HEK293T (cell line): ENCODE data around the gene TMEM150C.

Experiments used
- CTCF ChIA-PET: fragments of 350-600 bp; formaldehyde crosslinking; extraction: SDS; loops from one replicate; lab custom pipeline; 2021; ENCODE audit warnings: antibody characterized with exemption, inconsistent platforms; lab: Yijun Ruan, JAX
- POLR2A ChIA-PET: fragments of 350-600 bp; formaldehyde crosslinking; extraction: SDS; loops from one replicate; lab custom pipeline; 2020; ENCODE audit warnings: antibody characterized with exemption, inconsistent platforms; lab: Yijun Ruan, JAX
- DNase-seq: peaks from one replicate; pipeline ENCODE4 v3.0.0; 2012; ENCODE audit warnings: mixed read lengths; ENCODE audit errors: extremely low spot score
- ARNT ChIP-seq: fragments of 450-650 bp; IDR thresholded peaks from 2 replicates; pipeline ENCODE4 v1.6.1; 2017; ENCODE audit warnings: mild to moderate bottlenecking
- BHLHE40 ChIP-seq: fragments of 450-650 bp; IDR thresholded peaks from 2 replicates; pipeline ENCODE4 v1.6.1; 2016; ENCODE audit warnings: mild to moderate bottlenecking, moderate library complexity, borderline replicate concordance
- CTBP1 ChIP-seq: fragments of 450-650 bp; IDR thresholded peaks from 2 replicates; pipeline ENCODE4 v1.6.1; 2016; ENCODE audit warnings: borderline replicate concordance
- ELF4 ChIP-seq: fragments of 450-650 bp; IDR thresholded peaks from 2 replicates; pipeline ENCODE4 v1.6.1; 2017; ENCODE audit warnings: antibody characterized with exemption
- FOXA1 ChIP-seq: fragments of 450-650 bp; IDR thresholded peaks from 2 replicates; pipeline ENCODE4 v1.6.1; 2016; ENCODE audit warnings: mild to moderate bottlenecking
- FOXK2 ChIP-seq: fragments of 450-650 bp; IDR thresholded peaks from 2 replicates; pipeline ENCODE4 v1.6.1; 2016; ENCODE audit warnings: mild to moderate bottlenecking
- FOXM1 ChIP-seq: fragments of 450-650 bp; IDR thresholded peaks from 2 replicates; pipeline ENCODE4 v1.6.1; 2017; ENCODE audit warnings: mild to moderate bottlenecking, borderline replicate concordance
- HDGF ChIP-seq: fragments of 450-650 bp; IDR thresholded peaks from 2 replicates; pipeline ENCODE4 v1.6.1; 2017; ENCODE audit warnings: antibody characterized with exemption, borderline replicate concordance
- L3MBTL2 ChIP-seq: fragments of 450-650 bp; conservative IDR thresholded peaks from 2 replicates; pipeline ENCODE4 v1.6.1; 2016; ENCODE audit warnings: mild to moderate bottlenecking
- LEF1 ChIP-seq: fragments of 450-650 bp; IDR thresholded peaks from 2 replicates; pipeline ENCODE4 v1.6.1; 2017; ENCODE audit warnings: mild to moderate bottlenecking, borderline replicate concordance
- NFRKB ChIP-seq: fragments of 450-650 bp; IDR thresholded peaks from 2 replicates; pipeline ENCODE4 v1.6.1; 2016; ENCODE audit warnings: mild to moderate bottlenecking, moderate library complexity
- PKNOX1 ChIP-seq: fragments of 450-650 bp; IDR thresholded peaks from 2 replicates; pipeline ENCODE4 v1.6.1; 2016
- SP1 ChIP-seq: fragments of 450-650 bp; IDR thresholded peaks from 2 replicates; pipeline ENCODE4 v1.6.1; 2017
- SUZ12 ChIP-seq: fragments of 450-650 bp; IDR thresholded peaks from 2 replicates; pipeline ENCODE4 v1.6.1; 2016; ENCODE audit warnings: mild to moderate bottlenecking
- TARDBP ChIP-seq: fragments of 450-650 bp; IDR thresholded peaks from 2 replicates; pipeline ENCODE4 v1.6.1; 2016
- ZNF384 ChIP-seq: fragments of 450-650 bp; IDR thresholded peaks from 2 replicates; pipeline ENCODE4 v1.6.1; 2016

TMEM150C gene

GRCh38 chr4:82588771-82589270 is 27.0 kb upstream of the TMEM150C start:
- TF ChIP-seq ZNF384 (no peak), FOXK2 (no peak), PKNOX1 (no peak), SP1 (no peak), BHLHE40 (no peak), FOXM1 (no peak), TARDBP (no peak), ELF4 (no peak), HDGF (no peak), SUZ12 (no peak), CTBP1 (no peak), LEF1 (no peak)
- ChIA-PET POLR2A (interaction anchor here (0.6 kb wide), 1 partner anchor 1064 kb away, joined by 3 read pairs; no protein-coding TSS in a partner anchor), CTCF (no interaction called here)
- DNase-seq: no peak

GRCh38 chr4:82587826-82588540 is 26.2 kb upstream of the TMEM150C start:
- ChIA-PET POLR2A (no interaction called here), CTCF (no interaction called here)
- DNase-seq: no peak
- TF ChIP-seq FOXK2: no peak

GRCh38 chr4:82585690-82586435 is 24.1 kb upstream of the TMEM150C start:
- DNase-seq: no peak
- POLR2A ChIA-PET: no interaction called here
- CTCF ChIA-PET: no interaction called here
- TF ChIP-seq L3MBTL2 (no peak), CTBP1 (no peak), HDGF (no peak), NFRKB (no peak), LEF1 (no peak), BHLHE40 (no peak), TARDBP (no peak), FOXA1 (no peak), ZNF384 (no peak), ARNT (no peak), FOXK2 (no peak), ELF4 (no peak), SUZ12 (no peak), FOXM1 (no peak), SP1 (no peak), PKNOX1 (no peak)

- no peak for TF ChIP-seq SUZ12
- no peak for TF ChIP-seq CTBP1
- TF ChIP-seq NFRKB: no peak
- TF ChIP-seq FOXM1: no peak
- no peak for TF ChIP-seq ZNF384
- TF ChIP-seq LEF1: no peak
- no peak for TF ChIP-seq ELF4
- no peak for TF ChIP-seq FOXA1
- no peak for TF ChIP-seq HDGF
- TF ChIP-seq FOXK2: no peak
- TF ChIP-seq L3MBTL2: no peak
- TF ChIP-seq ARNT: no peak
- no peak for TF ChIP-seq TARDBP
- no peak for TF ChIP-seq BHLHE40
- TF ChIP-seq PKNOX1: no peak
- TF ChIP-seq SP1: no peak
- ChIA-PET CTCF (no interaction called here), POLR2A (no interaction called here)
- no peak for DNase-seq
Observed at GRCh38 chr4:82584931-82585330, 23.1 kb upstream of the TMEM150C start.

- no peak for DNase-seq
- TF ChIP-seq ZNF384: no peak
- TF ChIP-seq SP1: no peak
- no peak for TF ChIP-seq TARDBP
- no peak for TF ChIP-seq ELF4
- no peak for TF ChIP-seq ARNT
- no peak for TF ChIP-seq FOXK2
- TF ChIP-seq FOXA1: no peak
- no peak for TF ChIP-seq LEF1
- no peak for TF ChIP-seq L3MBTL2
- no peak for TF ChIP-seq SUZ12
- no peak for TF ChIP-seq FOXM1
- no peak for TF ChIP-seq NFRKB
- POLR2A ChIA-PET: no interaction called here
Observed at GRCh38 chr4:82583897-82584587, 22.3 kb upstream of the TMEM150C start.

More at GRCh38 chr4:82583897-82584587, 22.3 kb upstream of the TMEM150C start:
- CTCF ChIA-PET: no interaction called here
